Measurements from ENCODE around the gene MYO10.
"Not testable (repeated sequence)": the region's sequence is repeated elsewhere in the genome, so short reads cannot be mapped to it uniquely, and the experiment has no call there.

Gene MYO10

GRCh38 chr5:16883806-16884205 lies 52.3 kb downstream of the MYO10 start:
- no peak for DNase-seq

DNA sequence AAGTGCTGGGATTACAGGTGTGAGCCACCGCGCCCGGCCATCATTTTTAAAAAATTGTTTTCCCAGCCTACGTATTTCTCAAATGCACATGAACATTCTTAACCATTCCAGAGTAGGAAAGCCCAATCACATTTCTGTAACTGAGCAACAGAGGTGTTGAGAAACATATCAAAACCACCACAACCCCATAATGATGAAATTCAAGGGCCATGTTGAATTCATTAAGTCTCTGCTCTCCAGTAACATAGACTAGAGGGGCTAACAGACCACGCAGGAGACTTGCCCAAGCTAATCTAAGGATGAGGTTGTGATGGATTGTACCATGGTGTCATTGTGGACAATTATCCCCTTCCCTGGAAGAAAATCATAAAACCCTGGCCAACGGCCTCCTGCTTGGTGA lies 52.9 kb downstream of the MYO10 start:
- no peak for DNase-seq

GRCh38 chr5:16881251-16881650 lies 54.8 kb downstream of the MYO10 start:
- DNase-seq, result no peak

DNA sequence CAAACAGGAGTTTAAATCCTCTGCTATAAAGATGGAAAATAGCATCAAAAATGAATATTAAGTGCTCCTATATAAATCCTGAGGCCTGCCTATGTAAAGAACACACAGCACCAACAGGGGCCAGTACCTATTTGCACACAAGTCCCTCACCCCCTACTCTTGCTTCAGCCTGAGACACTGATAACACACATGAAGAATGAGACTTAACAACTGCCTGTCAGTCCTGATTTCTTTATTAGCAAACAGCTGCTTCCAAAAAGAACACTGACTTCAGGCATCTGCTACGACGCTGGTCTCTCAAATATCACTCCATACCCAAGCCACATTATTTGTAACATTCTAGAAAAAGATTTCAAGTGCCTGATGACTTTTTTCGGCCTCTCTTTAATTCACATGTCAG lies 55.5 kb downstream of the MYO10 start:
- DNase-seq, result no peak

GRCh38 chr5:16879650-16880049 lies 56.4 kb downstream of the MYO10 start:
- DNase-seq, result no peak

DNA sequence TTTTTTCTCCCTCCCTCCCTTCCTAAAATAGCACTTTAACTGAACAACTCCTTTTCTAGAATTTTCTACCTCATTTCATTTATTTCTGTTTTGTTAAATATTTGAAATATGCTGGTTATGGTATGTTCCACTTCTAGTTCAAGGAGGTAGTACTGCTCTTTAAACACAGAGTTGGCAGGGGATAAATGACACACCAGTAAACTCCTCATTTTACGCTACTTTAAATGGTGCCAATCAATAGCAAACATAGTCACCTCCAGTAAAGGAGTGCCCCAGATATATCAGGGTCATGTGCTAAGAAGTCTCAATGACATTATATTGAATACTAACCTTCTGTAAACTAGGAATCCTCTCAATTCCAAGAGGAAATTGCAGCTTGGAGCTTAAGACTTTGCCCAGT lies 56.9 kb downstream of the MYO10 start:
- DNase-seq, result no peak

GRCh38 chr5:16877267-16877935 lies 58.7 kb downstream of the MYO10 start:
- no peak for DNase-seq

GRCh38 chr5:16874424-16874823 lies 61.7 kb downstream of the MYO10 start:
- DNase-seq, result not testable (repeated sequence)

- no peak for DNase-seq
These were observed 64.2 kb downstream of the MYO10 start for GRCh38 chr5:16871746-16872339.

DNA sequence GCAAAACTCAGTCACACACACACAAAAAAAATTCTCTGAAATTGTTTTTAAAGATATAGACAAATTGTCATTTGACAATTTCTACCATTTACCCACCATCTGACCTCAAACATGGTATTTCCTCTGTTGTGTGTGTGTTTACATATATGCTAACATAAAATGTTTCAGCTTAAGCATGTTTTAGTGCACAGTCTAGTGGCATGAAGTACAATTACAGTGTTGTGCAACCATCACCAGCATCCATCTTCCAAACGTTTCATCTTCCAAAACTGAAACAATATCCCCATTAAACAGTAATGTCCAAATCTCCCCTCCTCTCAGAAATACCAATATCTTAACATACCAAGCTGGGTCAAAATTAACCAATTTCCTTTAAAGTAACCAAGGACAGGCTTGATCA lies 65.2 kb downstream of the MYO10 start:
- no peak for DNase-seq

- no peak for DNase-seq
These were observed 66.0 kb downstream of the MYO10 start for GRCh38 chr5:16869821-16870796.

GRCh38 chr5:16867577-16867953 lies 68.5 kb downstream of the MYO10 start:
- no peak for DNase-seq

GRCh38 chr5:16866795-16867576 lies 69.1 kb downstream of the MYO10 start:
- no peak for DNase-seq

DNA sequence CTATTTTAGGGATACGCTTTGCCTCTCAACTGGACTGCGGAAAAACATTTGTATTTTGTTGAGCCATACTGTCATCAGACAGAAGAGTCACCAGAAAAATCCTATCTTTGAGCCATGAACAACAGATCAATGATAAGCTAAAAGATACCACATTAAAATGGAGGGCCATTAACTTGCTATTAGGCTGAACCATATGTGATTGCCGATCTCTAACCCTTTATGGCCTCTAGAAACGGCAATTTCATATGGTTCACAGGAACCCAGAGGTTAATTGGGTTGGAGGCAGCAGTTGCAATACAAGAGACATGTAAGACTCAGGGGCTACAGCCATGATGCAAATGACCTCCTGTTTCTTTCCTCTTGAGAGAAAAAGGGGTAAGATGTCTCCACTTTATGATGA lies 69.8 kb downstream of the MYO10 start:
- no peak for DNase-seq

DNA sequence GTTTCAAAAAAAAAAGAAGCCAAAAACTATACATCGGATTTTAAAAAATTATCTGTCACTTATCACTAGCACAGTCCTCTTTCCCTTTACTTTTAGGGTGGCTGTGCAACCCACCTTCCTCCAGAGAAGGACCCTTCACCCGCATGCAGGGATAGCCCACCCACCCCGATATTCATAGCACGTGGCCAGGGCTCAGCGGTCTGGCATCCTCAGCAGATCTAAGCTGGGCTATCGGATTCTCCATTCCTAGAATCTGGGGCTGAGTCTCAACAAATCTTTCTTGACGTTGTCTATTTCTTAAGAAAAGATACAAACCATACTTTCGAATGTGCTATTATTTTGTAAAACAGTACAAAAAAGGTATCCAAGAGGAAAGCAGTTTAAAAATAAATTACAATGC lies 70.9 kb downstream of the MYO10 start:
- no peak for DNase-seq

GRCh38 chr5:16864631-16865131 lies 71.4 kb downstream of the MYO10 start:
- no peak for DNase-seq

GRCh38 chr5:16863469-16863946 lies 72.6 kb downstream of the MYO10 start:
- no peak for DNase-seq

- no peak for DNase-seq
These were observed 73.3 kb downstream of the MYO10 start for GRCh38 chr5:16862777-16863176.

GRCh38 chr5:16859346-16859745 lies 76.7 kb downstream of the MYO10 start:
- DNase-seq, result no peak

- no peak for DNase-seq
These were observed 77.9 kb downstream of the MYO10 start for GRCh38 chr5:16858151-16858550.

- DNase-seq, result no peak
These were observed 78.5 kb downstream of the MYO10 start for GRCh38 chr5:16857635-16858034.

- no peak for DNase-seq
These were observed 79.6 kb downstream of the MYO10 start for GRCh38 chr5:16856531-16856930.

GRCh38 chr5:16855898-16856297 lies 80.2 kb downstream of the MYO10 start:
- DNase-seq, result no peak

Measured in stimulated activated CD4-positive, alpha-beta T cell treated with anti-CD3 and anti-CD28 coated beads, Interleukin-1b, Interleukin-23, amount 100 ng/mL, for 48 hours (primary cell).